ENCODE data around the gene SHROOM4.

The SHROOM4 gene

GRCh38 chrX:50751091-50751490, 62.9 kb downstream of the SHROOM4 start:
- WGBS (ENCODE audit: insufficient coverage, insufficient read length): no CpG with 5 or more reads among the region's 2 CpGs
- no peaks in the 10 kb centered on the region for H3K4me1 ChIP-seq (ENCODE audit: control insufficient read depth, insufficient read depth, low read length)
- H3K27ac ChIP-seq (ENCODE audit: low read length): no peak overlapping the region
- DNase-seq (ENCODE audit: low read depth, low spot score): no peak
- H3K36me3 ChIP-seq (ENCODE audit: control insufficient read depth, insufficient read depth, low read length): no peaks in the 10 kb centered on the region
- no peaks in the 10 kb centered on the region for H3K9me3 ChIP-seq (ENCODE audit: control insufficient read depth, insufficient read depth, low read length)
- H3K4me3 ChIP-seq (ENCODE audit: low read length): no peak overlapping the region
- H3K27me3 ChIP-seq (ENCODE audit: control insufficient read depth, insufficient read depth, low read length): no peaks in the 10 kb centered on the region

- Histone ChIP-seq H3K4me3 (ENCODE audit: low read length) (no peak overlapping the region), H3K9me3 (ENCODE audit: control insufficient read depth, insufficient read depth, low read length) (no peaks in the 10 kb centered on the region), H3K27ac (ENCODE audit: low read length) (no peak overlapping the region), H3K27me3 (ENCODE audit: control insufficient read depth, insufficient read depth, low read length) (no peaks in the 10 kb centered on the region), H3K4me1 (ENCODE audit: control insufficient read depth, insufficient read depth, low read length) (no peaks in the 10 kb centered on the region), H3K36me3 (ENCODE audit: control insufficient read depth, insufficient read depth, low read length) (no peaks in the 10 kb centered on the region)
- no peak for DNase-seq (ENCODE audit: low read depth, low spot score)
- WGBS (ENCODE audit: insufficient coverage, insufficient read length): no CpG with 5 or more reads among the region's 1 CpG
Measured at GRCh38 chrX:50747471-50747900, 66.5 kb downstream of the SHROOM4 start.

GRCh38 chrX:50736656-50737055, 77.3 kb downstream of the SHROOM4 start:
- Histone ChIP-seq H3K4me1 (ENCODE audit: control insufficient read depth, insufficient read depth, low read length) (no peaks in the 10 kb centered on the region), H3K9me3 (ENCODE audit: control insufficient read depth, insufficient read depth, low read length) (no peaks in the 10 kb centered on the region), H3K4me3 (ENCODE audit: low read length) (no peak overlapping the region), H3K27ac (ENCODE audit: low read length) (no peak overlapping the region), H3K36me3 (ENCODE audit: control insufficient read depth, insufficient read depth, low read length) (no peaks in the 10 kb centered on the region), H3K27me3 (ENCODE audit: control insufficient read depth, insufficient read depth, low read length) (no peaks in the 10 kb centered on the region)
- DNase-seq (ENCODE audit: low read depth, low spot score): no peak
- WGBS (ENCODE audit: insufficient coverage, insufficient read length): no CpG with 5 or more reads among the region's 2 CpGs

GRCh38 chrX:50726296-50726695, 87.7 kb downstream of the SHROOM4 start:
- no CpG with 5 or more reads among the region's 3 CpGs for WGBS (ENCODE audit: insufficient coverage, insufficient read length)
- no peak overlapping the region for H3K4me3 ChIP-seq (ENCODE audit: low read length)
- H3K27ac ChIP-seq (ENCODE audit: low read length): no peak overlapping the region
- DNase-seq (ENCODE audit: low read depth, low spot score): no peak
- H3K27me3 ChIP-seq (ENCODE audit: control insufficient read depth, insufficient read depth, low read length): no peaks in the 10 kb centered on the region
- no peaks in the 10 kb centered on the region for H3K36me3 ChIP-seq (ENCODE audit: control insufficient read depth, insufficient read depth, low read length)
- H3K4me1 ChIP-seq (ENCODE audit: control insufficient read depth, insufficient read depth, low read length): no peaks in the 10 kb centered on the region; the same call in 1 of the 2 replicates
- no peaks in the 10 kb centered on the region for H3K9me3 ChIP-seq (ENCODE audit: control insufficient read depth, insufficient read depth, low read length)

GRCh38 chrX:50725310-50725709, 88.7 kb downstream of the SHROOM4 start:
- no peak overlapping the region for H3K4me3 ChIP-seq (ENCODE audit: low read length)
- no peaks in the 10 kb centered on the region; the same call in 1 of the 2 replicates for H3K4me1 ChIP-seq (ENCODE audit: control insufficient read depth, insufficient read depth, low read length)
- no peaks in the 10 kb centered on the region for H3K27me3 ChIP-seq (ENCODE audit: control insufficient read depth, insufficient read depth, low read length)
- DNase-seq (ENCODE audit: low read depth, low spot score): no peak
- H3K9me3 ChIP-seq (ENCODE audit: control insufficient read depth, insufficient read depth, low read length): no peaks in the 10 kb centered on the region
- no peak overlapping the region for H3K27ac ChIP-seq (ENCODE audit: low read length)
- WGBS (ENCODE audit: insufficient coverage, insufficient read length): no CpG with 5 or more reads among the region's 5 CpGs
- no peaks in the 10 kb centered on the region for H3K36me3 ChIP-seq (ENCODE audit: control insufficient read depth, insufficient read depth, low read length)

GRCh38 chrX:50723006-50723405, 91.0 kb downstream of the SHROOM4 start:
- H3K27me3 ChIP-seq (ENCODE audit: control insufficient read depth, insufficient read depth, low read length): no peaks in the 10 kb centered on the region
- peaks cover 1% of the 10 kb centered on the region; the same call in 1 of the 2 replicates for H3K4me1 ChIP-seq (ENCODE audit: control insufficient read depth, insufficient read depth, low read length)
- WGBS (ENCODE audit: insufficient coverage, insufficient read length): no CpG with 5 or more reads among the region's 1 CpG
- DNase-seq (ENCODE audit: low read depth, low spot score): no peak
- no peaks in the 10 kb centered on the region for H3K9me3 ChIP-seq (ENCODE audit: control insufficient read depth, insufficient read depth, low read length)
- H3K27ac ChIP-seq (ENCODE audit: low read length): no peak overlapping the region
- H3K4me3 ChIP-seq (ENCODE audit: low read length): no peak overlapping the region
- H3K36me3 ChIP-seq (ENCODE audit: control insufficient read depth, insufficient read depth, low read length): no peaks in the 10 kb centered on the region

- peaks cover 1% of the 10 kb centered on the region; the same call in 1 of the 2 replicates for H3K4me1 ChIP-seq (ENCODE audit: control insufficient read depth, insufficient read depth, low read length)
- no peak overlapping the region for H3K27ac ChIP-seq (ENCODE audit: low read length)
- no peak overlapping the region for H3K4me3 ChIP-seq (ENCODE audit: low read length)
- H3K9me3 ChIP-seq (ENCODE audit: control insufficient read depth, insufficient read depth, low read length): no peaks in the 10 kb centered on the region
- WGBS (ENCODE audit: insufficient coverage, insufficient read length): no CpG with 5 or more reads among the region's 1 CpG
- no peak for DNase-seq (ENCODE audit: low read depth, low spot score)
- no peaks in the 10 kb centered on the region for H3K36me3 ChIP-seq (ENCODE audit: control insufficient read depth, insufficient read depth, low read length)
- no peaks in the 10 kb centered on the region for H3K27me3 ChIP-seq (ENCODE audit: control insufficient read depth, insufficient read depth, low read length)
Measured at GRCh38 chrX:50721764-50722521, 92.1 kb downstream of the SHROOM4 start.

GRCh38 chrX:50719614-50720013, 94.4 kb downstream of the SHROOM4 start:
- no peaks in the 10 kb centered on the region for H3K9me3 ChIP-seq (ENCODE audit: control insufficient read depth, insufficient read depth, low read length)
- WGBS (ENCODE audit: insufficient coverage, insufficient read length): no CpG with 5 or more reads among the region's 2 CpGs
- no peak for DNase-seq (ENCODE audit: low read depth, low spot score)
- no peak overlapping the region for H3K4me3 ChIP-seq (ENCODE audit: low read length)
- no peak overlapping the region for H3K27ac ChIP-seq (ENCODE audit: low read length)
- peaks cover 1% of the 10 kb centered on the region; the same call in 1 of the 2 replicates for H3K4me1 ChIP-seq (ENCODE audit: control insufficient read depth, insufficient read depth, low read length)
- H3K36me3 ChIP-seq (ENCODE audit: control insufficient read depth, insufficient read depth, low read length): no peaks in the 10 kb centered on the region
- H3K27me3 ChIP-seq (ENCODE audit: control insufficient read depth, insufficient read depth, low read length): no peaks in the 10 kb centered on the region

GRCh38 chrX:50718776-50719175, 95.2 kb downstream of the SHROOM4 start:
- Histone ChIP-seq H3K27ac (ENCODE audit: low read length) (no peak overlapping the region), H3K9me3 (ENCODE audit: control insufficient read depth, insufficient read depth, low read length) (no peaks in the 10 kb centered on the region), H3K36me3 (ENCODE audit: control insufficient read depth, insufficient read depth, low read length) (no peaks in the 10 kb centered on the region), H3K27me3 (ENCODE audit: control insufficient read depth, insufficient read depth, low read length) (no peaks in the 10 kb centered on the region), H3K4me1 (ENCODE audit: control insufficient read depth, insufficient read depth, low read length) (peaks cover 1% of the 10 kb centered on the region; the same call in 1 of the 2 replicates), H3K4me3 (ENCODE audit: low read length) (no peak overlapping the region)
- DNase-seq (ENCODE audit: low read depth, low spot score): no peak
- no CpG with 5 or more reads among the region's 1 CpG for WGBS (ENCODE audit: insufficient coverage, insufficient read length)

GRCh38 chrX:50716706-50717105, 97.3 kb downstream of the SHROOM4 start:
- DNase-seq (ENCODE audit: low read depth, low spot score): no peak
- H3K4me1 ChIP-seq (ENCODE audit: control insufficient read depth, insufficient read depth, low read length): peaks cover 1% of the 10 kb centered on the region; the same call in 1 of the 2 replicates
- no peak overlapping the region for H3K4me3 ChIP-seq (ENCODE audit: low read length)
- no peak overlapping the region for H3K27ac ChIP-seq (ENCODE audit: low read length)
- no peaks in the 10 kb centered on the region for H3K36me3 ChIP-seq (ENCODE audit: control insufficient read depth, insufficient read depth, low read length)
- no peaks in the 10 kb centered on the region for H3K9me3 ChIP-seq (ENCODE audit: control insufficient read depth, insufficient read depth, low read length)
- H3K27me3 ChIP-seq (ENCODE audit: control insufficient read depth, insufficient read depth, low read length): no peaks in the 10 kb centered on the region
- no CpG with 5 or more reads among the region's 4 CpGs for WGBS (ENCODE audit: insufficient coverage, insufficient read length)

- Histone ChIP-seq H3K36me3 (ENCODE audit: control insufficient read depth, insufficient read depth, low read length) (no peaks in the 10 kb centered on the region), H3K27ac (ENCODE audit: low read length) (no peak overlapping the region), H3K27me3 (ENCODE audit: control insufficient read depth, insufficient read depth, low read length) (no peaks in the 10 kb centered on the region), H3K4me1 (ENCODE audit: control insufficient read depth, insufficient read depth, low read length) (0 out of 2 replicates have a peak, but pooled peaks cover 2% of the 10 kb centered on the region), H3K9me3 (ENCODE audit: control insufficient read depth, insufficient read depth, low read length) (no peaks in the 10 kb centered on the region), H3K4me3 (ENCODE audit: low read length) (no peak overlapping the region)
- no CpG with 5 or more reads among the region's 6 CpGs for WGBS (ENCODE audit: insufficient coverage, insufficient read length)
- no peak for DNase-seq (ENCODE audit: low read depth, low spot score)
Measured at GRCh38 chrX:50712777-50713176, 101.2 kb downstream of the SHROOM4 start.

Measured in iPS DF 6.9 (cell line).